Skin epidermis (tissue), 12 donors: ENCODE measurements around the gene MPRIP.
A peak's percentile ranks its signal among the peaks of the same experiment; 100 is the strongest.

ENCODE experiments used
- H3K27ac ChIP-seq, 21 experiments: fragments of 200-600 bp; sonication (generic) in 11 of 21; one replicate each; pipeline ENCODE4 v1.5.0; 2020; ENCODE audit warnings: mild to moderate bottlenecking in 3 of 21, inconsistent platforms in 2 of 21, moderate library complexity in 2 of 21
- H3K4me3 ChIP-seq, 7 experiments: fragments of 200-600 bp; sonication (generic) in 2 of 7; one replicate each; pipeline ENCODE4 v1.5.0; 2020; ENCODE audit warnings: inconsistent platforms in 2 of 7, mild to moderate bottlenecking in 2 of 7, moderate library complexity in 1 of 7

MPRIP gene

DNA sequence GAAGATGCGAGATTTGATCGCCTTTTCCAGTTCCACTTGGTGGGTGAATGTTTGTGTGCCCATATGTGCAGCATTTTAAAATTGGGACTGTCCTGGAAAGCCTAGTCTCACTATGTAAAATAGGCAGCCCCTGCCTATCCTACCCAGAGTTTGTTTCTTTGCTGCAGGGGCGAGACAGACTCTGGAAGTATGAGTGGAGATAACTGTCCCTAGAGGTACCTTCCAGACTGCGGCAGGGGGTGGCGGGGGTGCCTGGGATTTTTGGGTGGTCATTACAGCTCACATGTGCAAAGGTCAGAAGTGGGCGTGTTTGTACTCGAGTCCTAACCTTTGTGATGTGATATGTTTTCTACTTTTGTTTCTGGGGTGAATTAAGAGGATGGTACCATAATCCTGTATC is 36.6 kb downstream of the MPRIP start:
- Histone ChIP-seq H3K4me3 (no peak overlapping the region), H3K27ac (no peak overlapping the region)

DNA sequence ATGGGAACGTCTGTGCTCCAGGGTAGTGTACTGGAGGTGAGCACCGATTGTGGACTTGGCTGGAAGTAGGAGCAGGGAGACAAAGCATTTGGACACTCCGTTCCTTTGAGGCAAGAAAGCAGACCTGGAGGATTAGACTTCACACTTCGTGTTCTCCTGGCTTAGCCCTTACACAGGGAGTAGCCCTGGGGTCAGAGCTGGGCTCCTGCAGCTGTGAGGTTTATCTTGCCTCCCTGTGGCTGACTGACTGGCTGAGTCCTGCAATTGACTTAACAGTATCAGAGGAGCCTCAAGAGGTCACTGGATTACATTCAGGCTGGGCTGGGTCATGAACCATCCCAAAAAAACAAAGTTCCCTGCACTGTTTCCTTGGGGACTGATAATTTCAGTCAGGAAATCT is 37.1 kb downstream of the MPRIP start:
- Histone ChIP-seq H3K4me3 (no peak overlapping the region), H3K27ac (no peak overlapping the region)

DNA sequence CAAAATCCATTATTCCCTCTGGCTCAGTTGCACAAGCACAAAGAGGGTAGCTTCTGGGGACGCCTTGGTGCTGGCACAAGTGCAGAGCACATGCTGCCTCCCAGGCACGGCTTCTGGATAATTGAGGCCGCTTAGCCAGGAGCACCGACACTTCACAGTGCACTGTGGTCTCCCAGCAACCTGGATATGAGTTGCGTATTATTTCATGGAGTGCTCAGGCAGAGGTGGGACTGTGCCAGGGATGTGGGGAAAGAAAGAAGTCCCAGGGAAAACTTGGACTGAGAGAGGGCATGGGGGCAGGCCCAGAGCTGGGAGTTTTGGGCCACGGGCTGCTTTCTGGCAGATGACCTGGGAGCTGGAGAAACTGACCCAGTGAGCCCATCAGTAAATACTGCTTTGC is 37.5 kb downstream of the MPRIP start:
- H3K4me3 ChIP-seq: no peak overlapping the region
- peak overlapping the region in 3 of 21 experiments; percentile 21 to 33 (median 22) for H3K27ac ChIP-seq

DNA sequence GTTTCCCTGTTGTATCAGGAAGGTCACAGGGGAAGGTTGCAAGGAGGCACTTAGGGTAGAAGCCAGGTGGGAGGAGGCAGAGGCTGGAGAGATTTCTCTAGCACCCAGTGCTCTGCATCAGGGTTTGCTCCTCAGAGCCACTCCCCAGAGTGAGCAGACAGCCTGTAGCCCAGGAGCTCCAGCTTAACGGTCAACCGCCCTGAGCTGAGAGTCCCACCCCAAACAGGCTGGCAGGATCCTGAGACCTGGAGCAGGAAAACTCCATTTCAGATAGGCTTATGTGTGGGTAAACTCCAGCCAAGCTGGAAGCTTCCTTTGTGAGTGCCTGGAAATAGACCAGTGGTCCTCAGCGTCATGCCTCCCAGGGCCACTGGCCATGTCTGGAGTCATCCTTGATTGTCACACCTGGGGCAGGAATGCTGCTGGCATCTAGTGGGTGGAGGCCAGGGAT is 37.9 kb downstream of the MPRIP start:
- no peak overlapping the region for H3K4me3 ChIP-seq
- H3K27ac ChIP-seq: peak overlapping the region in 3 of 21 experiments; percentile 21 to 33 (median 22)

DNA sequence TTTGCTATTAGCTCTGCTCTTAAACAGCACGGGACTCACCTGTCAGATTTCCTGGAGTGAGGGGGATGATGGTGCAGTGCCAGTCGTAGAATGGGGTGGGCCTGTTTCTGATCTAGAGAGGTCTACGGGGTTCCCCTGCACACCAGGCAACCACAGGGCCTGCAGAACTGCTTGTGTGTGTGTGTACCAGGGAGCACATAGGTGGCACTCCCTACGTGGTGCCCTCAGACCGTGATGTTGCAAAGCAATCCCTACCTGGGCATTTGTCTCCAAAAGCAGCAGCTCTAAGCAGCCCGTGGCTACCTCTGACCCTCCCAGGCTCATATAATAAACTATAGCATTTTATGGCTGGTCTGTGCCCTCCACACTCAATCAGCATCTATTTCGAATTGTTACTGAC is 38.5 kb downstream of the MPRIP start:
- Histone ChIP-seq H3K27ac (peak overlapping the region in 1 of 21 experiments; percentile 21), H3K4me3 (no peak overlapping the region)

DNA sequence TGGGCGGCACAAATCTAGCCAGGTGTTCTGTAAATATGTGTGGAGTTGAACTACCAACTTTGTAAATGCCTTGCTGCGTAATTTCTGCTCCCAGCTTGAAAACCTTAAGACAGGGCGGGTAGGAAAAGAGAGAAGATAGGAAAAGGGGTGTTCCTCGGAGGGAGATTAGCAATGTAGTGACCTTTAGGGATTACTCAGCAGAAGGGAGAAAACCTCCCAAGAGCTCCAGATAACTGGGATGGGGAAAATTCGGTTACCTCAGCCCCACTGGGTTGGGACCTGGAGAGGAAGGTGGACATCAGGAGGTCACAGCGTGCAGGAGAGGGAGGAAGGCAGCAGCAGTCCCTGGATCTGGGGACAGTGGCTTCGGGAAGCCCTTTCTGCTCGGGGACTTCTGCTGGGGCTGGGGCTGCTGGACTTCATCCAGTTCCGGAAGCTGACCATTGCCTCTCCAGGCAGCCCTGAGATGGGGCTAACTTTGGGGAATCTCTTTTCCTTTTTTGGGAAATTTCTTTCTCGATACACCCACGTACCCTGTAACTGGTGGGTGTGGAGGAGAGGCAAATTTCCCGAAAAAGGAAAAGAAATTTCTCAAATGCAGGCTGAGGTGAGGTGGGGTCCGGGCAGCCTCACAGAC is 39.2 kb downstream of the MPRIP start:
- H3K4me3 ChIP-seq: no peak overlapping the region
- peak overlapping the region in 2 of 21 experiments; percentile 2 to 36 for H3K27ac ChIP-seq

GRCh38 chr17:17082878-17083277 is 40.6 kb downstream of the MPRIP start:
- no peak overlapping the region for H3K4me3 ChIP-seq
- no peak overlapping the region for H3K27ac ChIP-seq

DNA sequence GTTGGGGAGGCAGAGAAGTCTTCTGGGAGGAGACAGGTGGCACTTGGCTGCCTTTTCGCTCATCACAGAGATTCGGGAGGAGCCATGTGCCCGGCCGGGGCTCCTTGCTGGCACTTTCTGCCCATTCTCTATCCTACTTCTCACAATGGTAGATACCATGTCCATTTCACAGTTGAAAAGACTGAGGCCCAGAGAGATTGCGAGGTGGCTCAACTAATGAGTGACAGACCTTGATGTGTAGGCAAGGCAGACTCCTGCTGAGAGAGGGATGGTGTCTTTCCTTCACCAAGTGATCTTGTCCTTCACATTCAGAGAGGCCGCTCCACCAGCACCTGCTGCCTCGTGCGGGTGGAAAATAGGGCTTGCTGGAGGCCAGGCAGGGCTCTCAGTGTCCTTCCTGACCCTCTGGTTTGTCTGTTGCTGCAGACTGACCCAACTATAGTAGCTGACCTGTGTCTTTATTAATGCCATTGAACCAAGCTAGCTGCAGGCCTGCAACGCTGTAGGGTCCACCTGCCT is 42.1 kb downstream of the MPRIP start:
- no peak overlapping the region for H3K4me3 ChIP-seq
- H3K27ac ChIP-seq: no peak overlapping the region

DNA sequence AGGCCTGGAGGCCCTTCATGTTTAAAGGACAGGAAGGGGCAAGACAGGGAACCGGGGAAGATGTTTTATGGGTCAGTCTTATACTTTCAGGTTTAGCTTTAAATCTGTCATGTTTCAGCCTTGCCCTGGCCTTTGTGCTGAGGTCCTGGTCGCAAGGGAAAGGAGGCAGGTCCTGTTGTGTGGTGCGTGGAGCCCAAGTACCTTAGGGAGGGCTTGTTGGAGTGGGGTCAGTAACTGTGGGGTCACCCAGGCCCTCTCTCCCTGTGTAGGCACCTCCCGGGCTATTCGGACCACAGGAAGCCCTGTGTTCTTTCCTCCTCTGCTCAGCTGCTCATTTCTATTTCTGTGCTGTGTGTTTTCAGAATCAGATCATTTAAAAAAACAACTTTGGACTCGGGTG is 42.7 kb downstream of the MPRIP start:
- no peak overlapping the region for H3K27ac ChIP-seq
- no peak overlapping the region for H3K4me3 ChIP-seq

DNA sequence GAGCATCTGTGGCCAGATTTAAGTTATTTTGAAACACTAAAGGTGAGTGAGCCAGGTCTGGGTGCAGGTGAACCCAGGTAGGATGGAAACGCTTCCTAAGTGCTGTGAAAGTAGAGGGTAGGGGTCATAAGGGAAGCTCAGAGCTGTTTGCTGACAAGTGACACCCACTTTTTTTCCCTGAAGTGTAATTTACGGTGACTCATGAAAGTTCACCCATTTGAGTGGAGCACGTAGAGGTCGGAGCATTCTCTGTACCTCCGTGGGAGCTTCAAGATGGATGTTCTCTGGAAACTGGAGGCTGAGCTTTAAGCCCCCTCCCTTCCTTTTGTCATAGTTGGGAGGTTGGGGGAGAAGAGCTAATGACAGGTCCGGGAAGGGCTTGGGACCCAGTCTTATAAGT is 44.3 kb downstream of the MPRIP start:
- no peak overlapping the region for H3K4me3 ChIP-seq
- H3K27ac ChIP-seq: peak overlapping the region in 3 of 21 experiments; percentile 18 to 45 (median 36)

GRCh38 chr17:17087424-17088015 is 45.3 kb downstream of the MPRIP start:
- Histone ChIP-seq H3K4me3 (no peak overlapping the region), H3K27ac (peak overlapping the region in 5 of 21 experiments; percentile 14 to 45 (median 31))

DNA sequence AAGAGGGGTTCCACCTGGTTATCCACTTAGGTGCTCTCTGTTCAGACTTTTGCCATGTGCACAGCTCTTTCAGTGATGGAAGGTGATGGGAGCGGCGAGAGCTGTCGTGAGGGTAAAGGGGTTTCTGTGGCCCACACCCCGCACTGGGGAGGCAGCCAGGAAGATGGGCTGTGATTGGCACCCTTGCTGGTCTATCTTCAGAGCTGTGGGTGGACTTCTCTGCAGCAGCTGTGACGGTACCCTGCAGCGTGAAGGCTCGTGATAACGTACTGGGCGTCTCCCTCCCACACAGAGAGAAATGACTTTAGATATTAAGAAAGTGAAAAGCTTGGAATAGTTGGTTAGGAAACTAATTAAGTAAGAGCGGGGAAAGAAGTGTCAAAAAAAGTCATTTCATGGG is 45.8 kb downstream of the MPRIP start:
- Histone ChIP-seq H3K27ac (peak overlapping the region in 2 of 21 experiments; percentile 7 to 45), H3K4me3 (no peak overlapping the region)

DNA sequence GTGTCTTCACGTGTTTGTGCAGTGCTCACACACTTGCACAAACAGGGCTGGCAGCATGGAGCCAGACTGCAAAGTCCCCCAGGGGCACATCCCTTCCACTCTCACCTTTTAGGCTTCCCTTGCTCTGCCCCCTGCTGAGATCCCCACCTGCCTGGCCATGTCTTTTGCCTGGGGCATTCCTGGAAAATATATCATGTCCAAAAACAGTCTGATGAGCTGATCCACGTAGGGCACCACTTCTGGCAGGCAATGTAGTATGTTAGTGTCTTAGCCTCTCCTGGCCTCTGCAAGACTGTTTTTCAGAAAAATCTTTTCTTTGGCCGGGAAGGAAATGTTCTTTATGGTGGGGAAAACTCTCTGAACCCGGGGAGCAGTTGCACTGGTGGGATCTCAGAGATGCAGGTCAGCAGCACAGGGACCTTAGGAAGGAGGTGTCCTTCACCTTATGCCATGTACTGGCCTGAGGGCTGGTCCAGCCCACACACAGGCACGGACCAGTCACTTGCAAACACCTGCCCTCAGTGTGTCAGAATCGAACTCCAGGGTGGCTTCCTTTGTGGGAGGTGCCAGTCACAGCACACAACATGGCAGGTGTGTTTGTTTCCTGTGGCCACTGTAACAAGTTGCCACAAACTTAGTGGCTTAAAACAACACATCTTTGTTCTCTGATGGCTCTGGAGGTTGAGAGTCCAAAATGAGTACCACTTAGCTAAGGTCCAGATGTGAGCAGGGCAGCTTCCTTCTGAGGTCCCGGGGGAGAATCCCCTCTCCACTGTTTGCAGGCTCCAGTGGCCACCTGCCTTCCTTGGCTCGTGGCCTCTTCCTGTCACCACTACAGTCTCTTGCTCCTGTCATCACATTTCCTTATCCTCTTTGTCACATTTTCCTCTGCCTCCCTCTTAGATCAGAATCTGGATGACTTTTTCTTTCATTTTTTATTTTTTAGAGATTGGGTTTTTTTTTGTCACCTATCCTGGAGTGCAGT is 46.6 kb downstream of the MPRIP start:
- no peak overlapping the region for H3K4me3 ChIP-seq
- H3K27ac ChIP-seq: peak overlapping the region in 1 of 21 experiments; percentile 7

DNA sequence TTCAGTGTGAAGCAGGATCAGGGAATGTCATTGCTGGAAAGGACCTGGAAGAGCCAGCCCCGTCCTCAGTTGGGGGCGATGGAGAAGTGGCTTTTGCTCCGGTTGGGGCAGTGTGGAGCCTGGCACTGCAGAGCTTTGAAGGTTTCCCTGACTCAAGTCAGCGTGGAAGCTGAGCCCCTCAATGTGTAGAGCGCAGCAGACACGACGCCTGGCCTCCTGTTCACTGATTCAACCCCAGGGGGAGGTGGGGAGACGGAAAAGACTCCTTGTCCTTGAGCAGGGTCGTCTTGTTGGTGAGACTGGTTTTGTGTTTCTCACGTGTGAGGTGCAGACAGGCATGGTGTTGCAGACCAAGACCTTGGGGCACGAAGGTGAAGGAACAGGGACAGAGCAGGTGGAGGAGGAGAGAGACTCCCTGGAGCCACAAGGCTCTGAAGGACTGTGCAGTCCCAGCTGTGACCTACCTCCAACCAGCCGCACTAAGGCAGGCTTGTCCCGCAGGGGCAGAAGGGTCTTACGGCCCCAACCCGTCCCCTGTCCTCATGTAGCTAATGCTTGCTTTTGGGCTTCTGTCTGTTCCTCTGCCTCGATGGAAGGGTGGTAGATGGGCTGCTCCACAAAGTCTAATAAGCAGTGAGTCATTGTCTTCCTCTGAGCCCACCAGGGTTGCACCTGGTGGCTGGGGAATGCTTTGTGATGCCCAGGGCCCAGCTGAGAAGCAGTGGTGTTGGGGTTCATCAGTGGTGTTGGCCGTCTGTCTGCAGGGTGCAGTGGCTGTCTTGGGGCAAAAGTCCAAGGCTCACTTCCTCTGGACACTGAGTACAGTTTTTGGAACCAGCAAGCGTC is 47.8 kb downstream of the MPRIP start:
- peak overlapping the region in 1 of 21 experiments; percentile 0 for H3K27ac ChIP-seq
- no peak overlapping the region for H3K4me3 ChIP-seq

- Histone ChIP-seq H3K27ac (no peak overlapping the region), H3K4me3 (no peak overlapping the region)
These were observed 48.4 kb downstream of the MPRIP start for GRCh38 chr17:17090642-17091103.

DNA sequence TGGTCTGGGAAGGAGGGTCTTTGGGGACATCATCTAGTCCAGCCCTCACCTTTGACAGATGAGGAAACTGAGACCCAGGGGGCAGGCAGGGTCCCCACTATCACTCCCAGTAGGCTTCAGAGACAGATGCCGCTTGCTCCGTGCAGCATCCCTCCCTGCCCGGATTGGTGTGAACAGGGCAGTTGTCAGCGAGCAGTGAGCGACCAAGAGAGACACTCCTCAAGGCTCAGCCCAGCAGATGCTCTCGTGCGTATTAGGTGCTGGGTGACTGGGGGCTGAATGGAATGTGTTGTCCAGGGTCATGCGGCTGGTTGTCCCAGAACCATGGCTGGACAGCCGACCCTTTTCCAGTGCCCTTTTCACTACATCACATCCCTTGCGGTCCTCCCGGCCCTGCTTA is 49.0 kb downstream of the MPRIP start:
- H3K4me3 ChIP-seq: no peak overlapping the region
- H3K27ac ChIP-seq: peak overlapping the region in 1 of 21 experiments; percentile 31

- no peak overlapping the region for H3K27ac ChIP-seq
These were observed 49.8 kb downstream of the MPRIP start for GRCh38 chr17:17091856-17092756.

DNA sequence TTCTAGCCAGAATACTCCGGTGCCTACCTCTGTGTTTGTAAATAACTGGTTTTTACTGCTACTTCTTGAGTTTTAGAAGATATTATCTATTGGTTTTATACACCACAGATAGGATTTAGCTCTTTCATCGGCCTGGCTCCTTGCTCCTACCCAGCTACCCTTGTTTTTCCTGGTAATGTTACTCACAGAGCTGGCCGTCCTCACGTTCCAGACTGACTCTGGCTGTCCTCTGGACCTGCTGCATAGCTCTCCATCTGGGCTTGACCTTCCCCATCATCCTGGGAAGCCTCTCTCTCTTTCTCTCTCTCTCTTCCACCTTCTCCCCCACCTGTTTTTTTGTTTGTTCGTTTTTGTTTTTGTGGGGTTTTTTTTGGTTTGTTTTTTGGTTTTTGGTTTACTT is 51.5 kb downstream of the MPRIP start:
- Histone ChIP-seq H3K27ac (peak overlapping the region in 3 of 21 experiments; percentile 25 to 43 (median 35)), H3K4me3 (no peak overlapping the region)

More at GRCh38 chr17:17091856-17092756, 49.8 kb downstream of the MPRIP start:
- no peak overlapping the region for H3K4me3 ChIP-seq
